GM10266 (cell line): ENCODE measurements around the gene PRKAR1B.

Experiments
- DNase-seq: peaks from one replicate; pipeline ENCODE4 v3.0.0; 2012; ENCODE audit errors: extremely low spot score
- TF ChIP-seq, protein P1 (sequence below): IDR thresholded peaks from 2 replicates; pipeline ENCODE4 v1.5.1; 2012; ENCODE audit warnings: mild to moderate bottlenecking, low read depth; ENCODE audit not compliant: control insufficient read depth, insufficient read depth; ENCODE audit errors: missing control alignments

PRKAR1B gene

DNA sequence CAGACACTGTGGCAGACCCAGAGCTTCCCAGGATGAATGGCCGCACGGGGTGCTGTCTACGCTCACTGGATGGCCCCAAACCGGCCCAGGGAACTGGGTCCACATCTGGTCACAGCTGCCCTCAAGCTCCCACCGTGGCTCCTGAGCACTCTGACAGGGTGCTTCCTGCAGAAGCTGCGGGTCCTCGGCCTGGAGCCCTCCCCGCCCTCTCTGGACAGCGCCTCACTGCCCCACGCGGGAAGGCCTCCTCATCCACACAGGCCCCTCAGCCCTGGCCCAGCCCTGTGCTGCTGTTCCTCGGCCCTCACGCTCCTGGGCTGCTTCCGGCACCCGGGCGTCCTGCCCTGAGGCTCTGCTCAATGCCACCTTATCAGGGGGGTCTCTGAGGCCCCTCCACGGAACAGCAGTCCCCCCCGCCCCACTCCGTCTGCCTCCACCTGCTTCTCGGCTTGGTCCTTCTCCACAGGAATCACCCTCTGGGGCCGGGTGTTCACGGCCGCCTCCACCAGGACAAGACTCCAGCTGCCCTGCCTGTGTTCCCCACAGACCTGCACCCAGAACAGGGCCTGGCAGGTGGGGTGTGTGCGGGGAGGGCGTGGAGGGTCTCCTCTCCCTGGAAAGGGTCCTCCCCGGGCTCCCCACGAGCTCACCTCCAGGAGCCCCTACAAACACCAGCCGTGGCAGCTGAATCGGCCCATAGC, 132.0 kb downstream of the PRKAR1B start:
- TF ChIP-seq, protein P1, sequence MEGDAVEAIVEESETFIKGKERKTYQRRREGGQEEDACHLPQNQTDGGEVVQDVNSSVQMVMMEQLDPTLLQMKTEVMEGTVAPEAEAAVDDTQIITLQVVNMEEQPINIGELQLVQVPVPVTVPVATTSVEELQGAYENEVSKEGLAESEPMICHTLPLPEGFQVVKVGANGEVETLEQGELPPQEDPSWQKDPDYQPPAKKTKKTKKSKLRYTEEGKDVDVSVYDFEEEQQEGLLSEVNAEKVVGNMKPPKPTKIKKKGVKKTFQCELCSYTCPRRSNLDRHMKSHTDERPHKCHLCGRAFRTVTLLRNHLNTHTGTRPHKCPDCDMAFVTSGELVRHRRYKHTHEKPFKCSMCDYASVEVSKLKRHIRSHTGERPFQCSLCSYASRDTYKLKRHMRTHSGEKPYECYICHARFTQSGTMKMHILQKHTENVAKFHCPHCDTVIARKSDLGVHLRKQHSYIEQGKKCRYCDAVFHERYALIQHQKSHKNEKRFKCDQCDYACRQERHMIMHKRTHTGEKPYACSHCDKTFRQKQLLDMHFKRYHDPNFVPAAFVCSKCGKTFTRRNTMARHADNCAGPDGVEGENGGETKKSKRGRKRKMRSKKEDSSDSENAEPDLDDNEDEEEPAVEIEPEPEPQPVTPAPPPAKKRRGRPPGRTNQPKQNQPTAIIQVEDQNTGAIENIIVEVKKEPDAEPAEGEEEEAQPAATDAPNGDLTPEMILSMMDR = no peak
- DNase-seq = no peak

DNA sequence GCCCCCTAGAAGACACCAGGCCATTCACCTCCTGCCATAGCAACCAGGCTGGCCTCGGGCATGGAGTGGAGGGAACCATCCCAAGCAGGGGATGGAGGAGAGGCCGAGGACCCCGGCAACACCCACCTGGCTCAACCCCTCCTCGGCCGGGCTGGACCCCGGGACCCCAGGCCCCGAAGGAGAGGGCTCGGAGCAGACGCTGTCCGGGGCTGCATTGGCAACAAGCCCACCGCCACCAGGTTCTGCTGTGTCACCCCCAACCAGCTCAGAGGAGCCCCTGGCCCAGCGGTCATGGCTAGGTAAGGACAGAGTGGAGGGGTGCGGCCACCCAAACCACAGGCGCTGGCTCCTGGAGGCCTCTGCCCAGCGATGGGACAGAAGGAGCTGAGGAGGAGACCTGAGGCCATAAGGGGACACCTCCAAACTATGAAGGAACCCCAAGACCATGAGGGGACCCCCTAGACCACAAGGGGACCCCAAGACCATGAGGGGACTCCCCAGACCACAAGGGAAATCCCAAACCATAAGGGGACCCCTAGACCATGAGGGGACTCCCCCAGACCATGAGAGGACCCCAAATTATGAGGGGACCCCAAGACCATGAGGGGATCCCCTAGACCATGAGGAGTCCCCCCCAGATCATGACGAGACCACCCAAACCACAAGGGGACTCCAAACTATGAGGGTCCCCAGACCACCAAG, 132.7 kb downstream of the PRKAR1B start:
- no peak for DNase-seq

DNA sequence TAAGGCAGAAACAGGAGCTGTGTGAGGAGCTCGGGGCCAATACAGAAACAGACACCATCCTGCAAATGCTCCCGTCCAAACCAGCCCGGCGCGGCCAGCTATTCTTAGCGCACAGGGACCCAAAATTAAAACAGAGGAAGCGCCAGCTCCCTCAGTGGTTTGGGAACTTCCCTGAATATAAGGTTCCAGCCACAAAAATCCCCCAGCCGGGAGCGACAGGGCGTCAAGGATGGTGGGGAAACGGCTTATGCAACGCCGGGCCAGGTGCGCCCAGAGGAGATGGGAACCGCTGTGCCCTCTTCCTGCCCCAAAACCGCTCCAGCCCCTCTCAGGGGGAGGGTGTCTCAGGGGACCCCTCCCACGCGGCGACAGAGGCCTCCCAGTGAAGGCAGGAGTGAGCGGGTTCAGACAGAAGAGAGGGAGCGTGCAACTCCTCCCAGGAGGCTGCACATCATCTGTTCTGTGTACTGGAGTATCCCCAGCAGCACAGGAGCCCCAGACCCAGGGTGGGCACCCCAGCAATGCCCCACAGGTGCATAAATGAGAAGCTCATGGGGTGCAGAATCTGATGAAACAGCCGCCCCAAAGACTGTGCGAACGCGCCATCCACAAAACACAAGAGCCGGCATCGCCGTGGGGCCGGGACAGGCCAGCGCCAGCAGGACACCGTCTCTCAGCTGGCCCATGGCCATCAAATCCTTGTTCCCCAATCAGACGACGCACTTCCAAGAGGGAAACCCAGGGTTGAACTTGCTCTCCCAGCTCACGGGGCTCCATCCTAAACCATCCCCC, 133.6 kb downstream of the PRKAR1B start:
- TF ChIP-seq, protein P1 = no peak
- DNase-seq = peak; percentile 74

More for the DNA sequence above, 132.7 kb downstream of the PRKAR1B start:
- TF ChIP-seq, protein P1 = no peak

DNA sequence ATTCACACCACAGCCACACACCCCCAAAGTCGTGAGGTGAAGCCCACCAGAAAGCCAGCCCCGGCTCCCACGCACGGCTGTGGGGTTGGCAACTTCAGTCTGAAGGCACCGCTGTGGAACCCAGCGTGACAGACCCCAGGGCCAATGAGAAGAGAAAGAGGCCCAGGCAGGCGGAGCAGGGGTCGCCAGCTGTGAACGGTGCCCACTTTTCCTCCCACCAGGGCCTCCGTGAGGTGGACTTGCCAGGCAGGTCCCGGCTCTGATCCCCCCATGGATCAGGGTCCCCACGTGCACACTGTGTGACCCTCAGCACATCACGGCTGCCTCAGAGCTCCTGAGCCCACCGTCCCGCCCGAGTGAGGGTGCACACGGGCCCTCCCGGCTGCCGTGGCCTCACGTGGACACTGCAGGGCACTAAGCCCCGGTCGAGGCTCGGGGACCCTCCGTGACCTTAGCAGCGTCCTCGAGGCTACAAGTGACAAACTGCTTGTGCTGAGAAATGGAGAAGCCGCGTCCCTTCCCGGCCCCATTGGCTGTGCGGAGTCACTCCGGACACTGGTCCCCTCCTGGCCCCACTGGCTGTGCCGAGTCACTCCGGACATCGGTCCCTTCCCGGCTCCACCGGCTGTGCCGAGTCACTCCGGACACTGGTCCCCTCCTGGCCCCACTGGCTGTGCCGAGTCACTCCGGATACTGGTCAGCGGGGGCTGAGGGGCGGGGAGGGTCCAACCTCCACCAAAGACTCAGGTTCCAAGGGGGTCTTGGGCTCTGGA, 135.0 kb downstream of the PRKAR1B start:
- DNase-seq = no peak
- TF ChIP-seq, protein P1 = no peak

DNA sequence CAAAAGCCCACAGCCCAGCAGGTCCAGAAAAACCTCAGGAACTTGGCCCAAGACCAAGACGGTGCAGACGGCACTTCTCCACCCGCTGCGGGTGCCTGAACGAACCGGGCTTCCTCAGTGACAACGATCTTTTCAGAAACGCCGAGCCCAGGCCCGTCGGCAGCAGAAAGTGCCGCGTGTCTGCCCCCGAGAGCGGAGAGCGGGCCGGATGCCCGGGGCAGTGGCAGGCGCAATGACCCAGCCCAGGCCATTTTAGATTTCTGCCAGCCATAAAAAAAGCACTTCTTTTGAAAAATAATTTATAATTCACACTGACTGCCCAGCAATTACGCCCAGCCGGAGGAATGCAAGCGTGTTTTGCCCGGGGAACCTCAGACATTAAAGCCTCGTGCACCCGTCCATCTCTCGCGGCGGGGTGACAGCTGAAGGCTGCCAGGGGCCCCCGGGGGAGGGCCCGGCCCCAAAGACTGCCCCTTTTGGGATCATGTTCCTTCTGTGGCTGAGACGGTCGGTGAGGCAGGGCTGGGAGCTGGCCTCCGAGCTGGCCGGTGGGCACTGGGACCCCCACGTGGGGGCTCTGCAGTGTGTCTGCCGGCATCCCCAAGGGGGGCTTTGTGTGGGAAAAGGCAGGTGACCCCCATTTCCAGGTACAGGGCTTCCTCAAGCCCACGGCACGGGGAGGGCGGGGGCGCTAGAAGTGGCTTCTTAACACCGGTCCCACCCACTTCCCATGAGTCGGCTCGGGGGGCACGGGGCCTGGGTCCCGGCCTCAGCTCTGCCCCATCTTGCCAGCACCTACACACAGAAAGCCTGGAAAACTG, 136.1 kb downstream of the PRKAR1B start:
- DNase-seq = no peak
- TF ChIP-seq, protein P1 = no peak
